SK-N-MC (cell line): Measurements from ENCODE around the gene LRFN2.

ENCODE experiments used
- EZH2 ChIP-seq: fragments of 200-600 bp; sonication (generic); IDR thresholded peaks from one replicate; pipeline ENCODE4 v1.6.1; 2017; ENCODE audit warnings: antibody characterized with exemption
- POLR2AphosphoS5 ChIP-seq: IDR thresholded peaks from 2 replicates; pipeline ENCODE4 v1.6.1; 2012; ENCODE audit warnings: mild to moderate bottlenecking, low read depth, low read length, borderline replicate concordance

DNA sequence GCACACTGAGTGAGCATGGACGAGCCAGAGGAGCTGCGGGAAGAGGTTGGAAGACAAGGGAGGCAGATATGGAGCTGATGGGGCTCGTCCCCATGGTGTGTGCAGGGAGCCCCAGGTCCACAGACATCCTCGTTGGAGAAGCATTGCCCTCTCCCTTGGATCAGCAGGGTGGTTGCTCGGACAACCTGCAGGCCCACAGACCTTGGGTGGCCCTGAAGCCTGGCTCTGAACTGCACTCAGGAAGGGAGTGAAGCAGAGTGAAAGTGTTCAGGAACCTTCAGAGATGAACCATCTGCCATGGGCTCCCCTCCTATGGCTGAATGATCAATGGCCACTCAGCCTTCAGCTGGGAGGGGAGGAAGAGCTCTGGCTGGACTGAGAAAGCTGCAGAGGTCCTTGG is 43.3 kb upstream of the LRFN2 start:
- TF ChIP-seq EZH2 (no peak), POLR2AphosphoS5 (no peak)
